NCI-H146 treated with DMSO at 0.1 percent for 48 hours (cell line): ENCODE results near the gene ZGPAT.
"Not testable (repeated sequence)": the region's sequence is repeated elsewhere in the genome, so short reads cannot be mapped to it uniquely, and the experiment has no call there.

ENCODE experiments used
- DNase-seq: peaks from one replicate; lab custom pipeline; 2025; ENCODE audit not compliant: unreplicated experiment; lab: John Stamatoyannopoulos, UW

Gene ZGPAT

GRCh38 chr20:63755933-63756647 lies 48.3 kb downstream of the ZGPAT start:
- DNase-seq: no peak

DNA sequence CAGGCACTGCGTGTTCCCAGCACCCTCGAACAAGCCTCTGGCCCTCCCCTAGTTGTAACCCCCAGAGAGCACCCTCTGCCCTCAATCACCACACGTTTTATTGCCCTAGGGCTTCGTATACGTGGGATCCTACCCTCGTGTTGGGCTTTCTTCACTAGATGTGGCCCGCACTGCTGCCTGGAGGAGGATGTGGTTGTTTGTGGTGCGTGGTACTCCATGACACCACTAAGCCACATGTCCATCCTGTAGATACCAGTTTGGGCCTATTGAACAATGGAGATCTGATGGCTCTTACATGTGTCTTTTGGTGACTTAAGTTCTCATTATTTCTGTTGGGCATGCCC lies 48.8 kb downstream of the ZGPAT start:
- DNase-seq: no peak

- no peak for DNase-seq
Observed at GRCh38 chr20:63758152-63758551, 50.3 kb downstream of the ZGPAT start.

DNA sequence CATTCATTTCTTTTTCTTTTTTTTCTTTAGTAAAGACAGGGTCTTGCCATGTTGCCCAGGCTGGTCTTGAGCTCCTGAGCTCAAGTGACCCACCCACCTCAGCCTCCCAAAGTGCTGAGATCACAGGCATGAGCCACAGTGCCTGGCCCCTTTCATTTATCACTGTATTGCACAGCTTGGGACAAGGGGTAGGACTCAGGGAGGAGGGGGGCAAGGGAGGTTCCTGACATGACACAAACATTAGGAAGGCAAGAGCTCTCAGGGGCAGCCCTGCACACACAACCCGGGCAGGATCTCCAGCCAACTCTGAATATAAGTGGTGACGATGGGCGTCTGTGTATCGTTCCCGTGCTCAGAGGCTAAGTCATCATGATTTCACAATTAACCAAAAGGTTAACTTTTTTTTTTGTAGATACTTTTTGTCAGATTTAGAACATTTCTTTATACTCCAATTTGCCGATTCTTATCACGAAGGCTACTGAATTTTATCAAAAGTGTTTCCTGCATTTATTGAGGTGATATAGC lies 51.6 kb downstream of the ZGPAT start:
- DNase-seq: no peak

- DNase-seq: no peak
Observed at GRCh38 chr20:63765082-63765873, 57.4 kb downstream of the ZGPAT start.

DNA sequence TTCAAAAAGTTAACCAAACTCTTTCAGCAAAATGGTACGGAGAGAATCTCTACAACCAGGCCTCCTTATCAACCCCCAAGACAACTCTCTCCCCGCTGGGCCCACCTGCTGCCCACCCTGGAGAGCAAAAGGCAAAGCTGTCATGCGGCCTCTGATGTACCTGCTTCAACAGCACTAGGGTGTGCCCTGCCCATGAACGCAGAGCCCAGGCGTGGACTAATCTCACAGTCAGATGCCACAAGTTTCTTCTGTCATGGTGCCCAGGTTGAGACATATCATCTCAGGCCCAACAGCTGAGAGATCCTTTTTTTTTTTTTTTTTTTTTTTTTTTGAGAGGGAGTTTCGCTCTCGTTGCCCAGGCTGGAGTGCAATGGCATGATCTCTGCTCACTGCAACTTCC lies 58.1 kb downstream of the ZGPAT start:
- DNase-seq: no peak

- DNase-seq: no peak
Observed at GRCh38 chr20:63766695-63767426, 59.0 kb downstream of the ZGPAT start.

DNA sequence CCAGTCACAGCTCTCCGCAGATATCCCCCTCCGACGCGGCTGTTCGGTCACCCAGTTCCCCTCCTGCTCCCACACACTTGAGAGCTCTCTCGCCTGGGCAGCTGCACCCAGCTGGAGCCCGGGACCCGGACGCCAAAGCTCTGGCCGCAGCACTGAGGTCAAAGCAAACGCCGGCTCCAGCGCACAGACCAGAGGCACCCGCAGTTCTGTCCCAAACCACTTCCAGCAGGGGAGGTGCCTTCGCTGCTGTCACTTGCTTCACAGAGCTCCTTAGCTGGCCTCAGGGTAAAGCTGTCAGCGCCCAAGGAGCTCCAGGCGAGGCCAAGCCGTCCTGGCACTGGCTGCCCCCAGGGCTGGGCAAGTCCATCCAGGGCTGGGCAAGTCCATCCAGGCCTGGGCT lies 59.6 kb downstream of the ZGPAT start:
- DNase-seq: no peak

DNA sequence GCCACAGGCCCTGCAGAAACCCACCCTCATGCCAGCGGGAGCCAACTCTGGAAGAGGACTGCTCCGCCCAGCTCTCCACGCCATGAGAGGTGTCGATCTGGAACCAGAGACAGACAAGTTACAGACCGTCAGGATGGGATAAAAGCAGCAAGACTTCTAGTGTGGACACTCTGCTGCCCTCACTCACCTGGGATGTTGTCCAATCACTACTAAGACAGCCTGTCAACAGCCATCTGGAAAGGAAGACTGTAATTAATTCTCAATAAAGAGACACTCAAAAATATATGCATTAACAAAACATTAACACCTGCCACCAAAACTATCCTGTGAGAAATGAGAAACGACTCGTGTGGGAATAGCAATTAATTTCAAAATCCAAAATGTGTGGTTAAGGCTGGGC lies 60.0 kb downstream of the ZGPAT start:
- DNase-seq: no peak

DNA sequence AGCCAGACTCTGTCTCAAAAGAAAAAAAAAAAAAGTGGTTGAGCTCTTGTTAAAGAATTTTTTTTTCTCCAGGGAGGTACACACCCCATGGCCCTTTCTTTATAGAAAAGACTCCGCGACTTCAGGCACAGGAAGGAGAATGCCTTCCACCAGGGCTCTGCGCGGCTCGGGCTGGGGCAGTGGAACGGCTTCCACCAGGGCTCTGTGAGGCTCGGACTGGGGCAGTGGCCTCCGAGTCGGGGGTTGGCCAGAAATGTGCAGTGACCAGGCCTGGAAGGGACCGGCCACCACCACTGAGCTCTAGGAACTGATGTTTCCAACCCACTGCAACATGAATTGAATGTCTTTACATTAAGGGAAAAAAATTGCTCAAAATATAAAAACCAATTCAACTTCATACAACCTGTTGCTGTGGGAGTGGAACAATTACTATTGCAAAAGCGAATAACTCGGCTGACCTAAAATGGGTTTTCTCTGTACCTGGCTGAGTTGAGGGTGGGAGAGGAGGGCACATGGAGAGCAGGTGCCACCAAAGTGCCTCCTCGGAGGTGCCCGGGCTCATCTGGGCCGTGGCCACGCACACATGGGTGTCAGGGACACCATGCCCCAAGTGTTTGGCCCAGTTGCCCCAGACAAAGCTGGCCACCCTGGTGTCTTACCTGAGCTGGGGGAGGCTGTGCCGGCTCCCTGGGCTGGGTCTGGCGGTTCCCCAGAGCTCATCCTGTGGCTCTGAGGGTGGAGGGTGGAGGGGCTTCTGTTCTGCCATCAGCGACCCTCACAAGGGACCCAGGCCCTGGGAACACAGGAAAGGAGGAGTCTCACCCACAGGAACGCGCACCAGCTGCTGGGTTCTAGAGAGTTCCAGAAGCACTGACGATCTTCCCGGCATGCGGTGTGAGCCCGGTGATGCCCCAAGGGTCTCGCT lies 61.0 kb downstream of the ZGPAT start:
- DNase-seq: no peak

DNA sequence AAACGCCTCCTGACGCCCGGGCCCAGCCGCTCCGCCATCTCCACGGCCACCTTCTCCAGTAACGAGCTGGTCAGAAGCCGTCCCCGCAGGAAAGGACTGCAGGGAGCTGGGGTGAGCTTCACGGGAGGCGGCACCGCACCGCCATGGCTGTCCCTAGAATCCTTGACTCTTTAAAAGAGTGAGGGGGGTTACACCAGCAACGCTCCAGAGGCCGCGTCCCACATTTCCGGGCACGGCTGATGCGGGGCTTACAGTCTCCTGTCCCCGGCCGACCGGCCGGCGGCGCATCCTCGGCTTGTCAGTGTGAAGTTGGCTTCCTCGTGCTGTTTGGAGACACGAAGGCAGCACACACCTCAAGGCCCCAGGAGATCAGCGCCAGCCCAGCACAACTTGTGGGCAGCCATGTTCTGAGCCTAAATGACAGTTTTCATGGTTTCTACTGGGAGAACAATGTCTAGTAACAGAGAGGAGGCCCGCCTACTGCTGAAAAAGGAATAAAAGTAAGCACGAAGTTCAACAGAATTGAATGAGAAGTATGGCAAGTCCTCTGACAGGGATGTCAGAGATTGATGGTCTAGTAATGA lies 62.1 kb downstream of the ZGPAT start:
- no peak for DNase-seq

DNA sequence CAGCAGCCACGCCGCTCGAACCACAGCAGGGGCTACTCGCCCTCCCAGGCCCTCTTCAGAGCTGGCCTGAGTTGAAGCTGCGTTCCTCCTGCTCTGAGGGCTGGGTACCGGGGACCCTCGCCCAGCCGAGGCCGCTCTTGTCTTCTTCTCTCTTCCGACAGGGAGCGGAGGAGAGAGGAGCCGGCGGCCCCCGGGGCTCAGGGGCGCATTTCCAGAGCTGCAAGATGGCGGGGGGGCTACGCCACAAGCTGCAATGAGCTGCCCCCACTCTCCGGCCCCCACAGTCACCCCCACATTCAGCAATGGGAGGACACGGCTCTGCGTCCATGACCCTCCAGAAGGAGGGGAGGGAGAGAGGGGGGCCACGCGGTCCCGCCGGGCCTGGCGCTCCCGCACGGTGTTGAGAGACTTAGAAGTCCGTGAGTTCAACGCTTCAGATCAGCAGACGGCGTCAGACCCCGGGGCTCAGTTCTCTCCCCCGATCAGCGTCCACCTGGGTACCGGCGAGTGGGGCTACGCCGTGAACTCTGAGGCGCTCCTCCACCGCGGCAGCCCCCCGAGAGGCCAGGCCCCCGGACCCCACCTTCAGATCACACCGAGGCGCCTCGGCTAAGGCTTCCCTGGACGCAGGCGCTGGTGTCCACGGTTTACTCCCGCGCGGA lies 63.3 kb downstream of the ZGPAT start:
- no peak for DNase-seq

DNA sequence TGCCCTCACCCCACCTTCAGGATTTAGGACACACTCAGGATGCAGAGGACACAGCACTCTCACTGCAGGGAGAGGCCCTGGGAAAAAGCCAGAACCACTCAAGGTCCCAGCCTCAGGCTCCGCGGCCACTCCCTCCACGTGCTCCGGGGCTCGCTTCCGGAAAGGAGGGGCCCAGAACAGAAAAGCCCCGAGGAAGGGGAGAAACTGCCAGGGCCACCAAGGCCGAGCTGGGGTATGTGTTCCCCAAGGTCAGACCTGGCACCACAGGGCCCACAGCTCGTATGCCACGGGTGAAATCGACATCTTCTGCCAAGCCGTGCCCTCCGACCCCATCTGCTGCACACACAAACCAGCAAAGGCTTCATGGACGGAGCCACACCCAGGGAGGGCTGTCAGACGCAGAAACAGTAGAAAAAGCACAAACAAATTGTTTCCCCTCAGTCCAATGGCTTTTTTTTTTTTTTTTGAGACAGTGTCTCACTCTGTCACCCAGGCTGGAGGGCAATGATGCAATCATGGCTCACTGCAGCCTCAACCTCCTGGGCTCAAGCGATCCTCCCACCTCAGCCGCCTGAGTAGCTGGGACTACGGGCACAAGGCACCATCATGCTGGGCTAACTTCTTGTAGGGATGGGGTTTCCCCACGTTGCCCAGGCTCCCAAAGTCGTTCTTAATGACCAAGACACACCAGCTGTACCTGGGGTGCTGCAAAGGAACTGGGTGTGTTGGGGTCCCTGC lies 65.1 kb downstream of the ZGPAT start:
- no peak for DNase-seq

- no peak for DNase-seq
Observed at GRCh38 chr20:63773571-63774241, 65.9 kb downstream of the ZGPAT start.

DNA sequence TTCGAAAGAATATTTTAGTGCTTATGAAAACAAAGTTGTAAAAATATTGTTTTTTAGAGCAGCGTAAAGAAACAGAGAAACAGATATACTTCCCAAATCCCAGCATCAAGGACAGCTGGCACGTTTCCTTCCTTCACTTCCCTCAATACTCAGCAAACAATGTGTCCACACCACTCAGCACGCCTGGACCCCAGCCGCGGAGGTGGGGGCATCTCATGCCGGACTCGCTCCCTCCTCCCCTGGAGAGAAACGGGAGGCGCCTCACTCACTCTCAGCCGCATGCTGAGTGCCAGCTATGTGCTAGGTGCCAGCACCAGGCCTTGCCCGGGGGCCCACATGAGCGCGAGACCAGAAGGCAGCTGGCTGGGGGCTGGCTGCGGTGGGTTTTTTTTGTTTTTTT lies 66.5 kb downstream of the ZGPAT start:
- no peak for DNase-seq

GRCh38 chr20:63775096-63775978 lies 67.5 kb downstream of the ZGPAT start:
- no peak for DNase-seq

DNA sequence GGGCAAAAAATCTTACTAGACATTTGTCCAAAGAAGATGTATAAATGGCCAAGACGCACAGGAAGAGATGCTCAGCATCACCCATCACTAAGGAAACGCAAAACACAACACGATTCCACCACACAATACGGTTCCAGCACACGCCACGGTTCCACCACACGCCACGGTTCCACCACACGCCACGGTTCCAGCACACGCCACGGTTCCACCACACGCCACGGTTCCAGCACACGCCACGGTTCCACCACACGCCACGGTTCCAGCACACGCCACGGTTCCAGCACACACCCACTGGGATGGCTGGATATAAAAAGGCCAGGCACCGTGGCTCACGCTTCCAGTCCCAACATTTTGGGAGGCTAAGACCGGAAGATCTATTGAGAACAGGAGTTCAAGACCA lies 69.0 kb downstream of the ZGPAT start:
- not testable (repeated sequence) for DNase-seq

GRCh38 chr20:63777614-63778013 lies 69.8 kb downstream of the ZGPAT start:
- no peak for DNase-seq
